ENCODE results near the gene TMEM11.
"Not testable (repeated sequence)": the region's sequence is repeated elsewhere in the genome, so short reads cannot be mapped to it uniquely, and the experiment has no call there.

TMEM11 gene

GRCh38 chr17:21242026-21242697, 28.2 kb upstream of the TMEM11 start:
- DNase-seq, result no peak

DNA sequence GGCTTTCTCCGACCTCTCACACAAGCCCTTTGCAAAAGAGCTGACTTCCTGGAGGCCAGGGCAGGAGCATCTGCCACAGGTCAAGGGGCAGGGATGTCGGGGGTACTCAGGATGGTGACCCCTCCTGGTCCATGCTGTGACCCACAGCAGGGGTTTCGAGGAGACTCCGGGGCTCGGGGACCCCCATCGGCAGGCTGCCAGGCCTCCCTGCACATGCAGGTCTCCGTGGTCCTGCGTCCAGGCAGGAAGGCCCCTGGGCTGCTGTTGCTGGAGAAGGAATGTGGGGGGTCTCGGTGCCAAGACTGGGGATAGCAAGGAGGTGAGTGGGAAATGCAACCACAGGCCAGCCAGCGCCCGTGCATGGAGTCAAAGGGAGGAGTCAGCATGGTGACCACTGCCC, 27.6 kb upstream of the TMEM11 start:
- DNase-seq, result no peak

- no peak for DNase-seq
Measured at GRCh38 chr17:21240369-21241055, 26.6 kb upstream of the TMEM11 start.

GRCh38 chr17:21239680-21240368, 25.9 kb upstream of the TMEM11 start:
- DNase-seq, result peak in 1 of 2 experiments; percentile 11

GRCh38 chr17:21235921-21236320, 22.0 kb upstream of the TMEM11 start:
- DNase-seq, result no peak

- no peak for DNase-seq
Measured at GRCh38 chr17:21233581-21234347, 19.8 kb upstream of the TMEM11 start.

DNA sequence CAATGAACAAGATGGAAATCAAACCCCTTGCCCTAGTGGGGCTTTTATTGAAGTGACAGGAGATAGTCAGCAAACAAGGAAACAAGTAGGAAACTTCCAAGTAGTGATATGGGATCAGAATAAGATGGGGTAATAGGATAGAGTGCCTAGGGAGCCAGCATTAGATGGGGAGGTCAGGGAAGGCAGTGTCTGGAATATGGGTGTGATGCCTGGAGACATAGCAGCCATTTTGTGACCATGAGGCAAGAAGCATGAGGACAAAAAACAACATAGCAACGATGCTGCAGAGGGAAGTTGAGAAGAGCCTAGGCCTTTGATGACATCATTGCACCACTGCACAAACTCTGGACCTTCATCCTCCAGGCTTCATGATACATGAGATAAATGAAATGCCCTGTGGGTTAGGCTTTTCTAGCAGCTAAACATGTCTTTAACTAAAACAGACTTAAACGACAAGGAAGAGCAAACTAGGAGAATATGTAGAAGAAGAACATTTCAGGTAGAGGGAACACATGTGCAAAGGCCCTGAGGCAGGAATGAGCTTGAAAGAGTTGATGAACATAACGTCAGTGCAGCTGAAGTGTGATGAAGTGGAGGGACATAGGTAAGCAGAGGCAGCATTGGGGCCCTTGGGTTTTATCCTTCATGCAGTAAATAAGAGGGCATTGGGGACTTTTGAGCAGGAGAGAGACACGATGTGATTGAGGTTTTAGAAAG, 18.2 kb upstream of the TMEM11 start:
- no peak for DNase-seq

DNA sequence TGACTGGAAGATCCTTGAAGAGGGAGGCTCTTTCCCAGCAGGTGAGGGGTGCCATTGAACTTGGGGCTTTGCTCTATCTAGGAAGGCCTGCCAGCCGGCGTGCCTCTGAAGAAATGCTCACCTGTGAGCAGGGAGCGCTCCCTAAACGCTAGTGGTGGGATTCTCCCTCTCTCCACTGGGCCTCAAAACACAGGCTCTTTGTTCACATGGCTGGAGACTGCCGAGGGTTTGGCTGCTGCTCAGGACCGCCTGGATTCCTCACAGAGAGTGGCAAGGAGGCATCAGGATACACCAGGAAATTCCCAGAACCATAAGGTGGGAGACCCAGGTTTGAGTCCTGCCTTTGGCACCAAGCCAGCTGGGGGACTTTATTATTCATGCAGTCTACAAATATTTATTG, 17.6 kb upstream of the TMEM11 start:
- no peak for DNase-seq

DNA sequence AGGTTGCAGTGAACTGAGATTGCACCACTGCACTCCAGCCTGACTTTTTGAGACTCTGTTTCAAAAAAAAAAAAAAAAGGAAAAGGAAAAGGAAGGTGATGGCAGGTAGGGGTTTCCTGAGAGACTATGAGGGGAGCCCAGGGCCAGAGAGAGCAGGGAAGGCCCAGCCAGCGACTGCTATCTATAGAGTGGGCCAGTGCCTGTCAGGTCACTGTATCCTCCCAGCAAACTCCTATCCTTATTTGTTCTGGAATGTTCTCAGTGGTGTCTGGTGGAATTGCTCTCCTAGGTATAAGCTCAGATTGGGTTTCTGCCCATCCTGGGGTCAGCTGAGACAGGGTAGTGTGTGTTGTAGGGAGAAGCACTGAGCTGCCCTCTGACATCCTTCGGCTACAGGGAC, 14.9 kb upstream of the TMEM11 start:
- DNase-seq, result no peak

- no peak for DNase-seq
Measured at GRCh38 chr17:21228111-21228510, 14.2 kb upstream of the TMEM11 start.

- DNase-seq, result not testable (repeated sequence)
Measured at GRCh38 chr17:21227277-21227676, 13.3 kb upstream of the TMEM11 start.

DNA sequence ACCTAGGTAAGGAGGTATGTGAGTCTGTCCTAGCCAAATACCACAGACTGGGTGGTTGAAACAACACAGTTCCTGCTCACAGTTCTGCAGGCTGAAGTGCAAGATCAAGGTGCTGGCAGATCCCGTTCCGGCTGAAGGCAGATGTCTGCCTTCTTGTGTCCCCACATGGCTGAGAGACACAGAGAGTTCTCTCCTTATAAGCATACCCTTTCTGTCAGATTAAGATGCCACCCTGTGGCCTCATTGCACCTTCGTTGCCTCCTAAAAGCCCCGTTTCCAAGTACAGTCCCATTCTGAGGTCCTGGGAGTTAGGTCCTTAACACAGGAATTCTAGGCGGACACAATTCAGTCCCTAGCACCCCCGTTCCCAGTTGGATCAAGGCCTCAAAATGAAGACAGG, 9.1 kb upstream of the TMEM11 start:
- DNase-seq, result no peak

- no peak for DNase-seq
Measured at GRCh38 chr17:21218831-21219380, 4.9 kb upstream of the TMEM11 start.

- peak in 1 of 2 experiments; percentile 30 for DNase-seq
Measured at GRCh38 chr17:21218101-21218500, 4.1 kb upstream of the TMEM11 start.

GRCh38 chr17:21217346-21217745, 3.4 kb upstream of the TMEM11 start:
- DNase-seq, result no peak

GRCh38 chr17:21215935-21216334, 2.0 kb upstream of the TMEM11 start:
- no peak for DNase-seq

- no peak for DNase-seq
Measured at GRCh38 chr17:21214777-21215541, 998 bp upstream of the TMEM11 start.

- peak in 1 of 2 experiments; percentile 63 for DNase-seq
Measured at GRCh38 chr17:21213638-21214014, 335 bp downstream of the TMEM11 start.

DNA sequence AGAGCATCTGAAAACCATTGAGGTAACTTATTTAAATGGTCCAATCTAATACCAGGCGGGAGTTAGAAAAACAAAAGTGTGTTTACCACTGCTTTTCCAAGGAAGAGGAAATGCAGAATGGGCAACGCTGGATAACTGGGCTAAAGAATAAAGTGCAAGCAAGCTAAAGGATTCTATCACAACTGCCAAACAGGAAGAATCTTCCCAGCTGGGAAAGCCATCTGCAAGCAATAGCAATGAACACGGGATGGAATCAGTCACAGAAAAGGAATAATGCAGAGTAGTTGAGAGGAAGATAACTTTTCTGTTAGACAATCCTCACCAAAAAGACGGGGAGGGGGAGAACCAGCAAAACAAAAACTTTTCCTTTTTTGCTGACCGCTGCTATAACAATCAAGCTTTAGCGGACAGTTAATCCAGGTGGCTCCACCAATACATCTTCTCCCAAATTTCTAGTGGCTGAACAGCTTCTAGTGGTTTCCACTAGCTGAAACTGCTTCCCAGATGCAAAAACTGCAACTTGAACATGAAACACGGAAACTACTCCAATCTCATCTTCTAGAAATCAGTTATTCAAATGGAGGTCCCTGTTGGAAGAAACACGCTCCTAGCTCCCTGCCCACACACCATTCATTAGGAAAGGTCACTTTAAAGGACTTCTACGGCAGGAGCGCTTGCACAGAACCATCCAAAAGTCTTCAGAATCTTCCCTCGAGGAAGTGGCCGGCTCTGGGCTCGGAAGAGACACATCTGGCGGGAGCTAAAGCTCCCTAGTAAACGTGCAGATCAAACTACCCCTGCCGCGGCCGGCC, 929 bp downstream of the TMEM11 start:
- no peak for DNase-seq

DNA sequence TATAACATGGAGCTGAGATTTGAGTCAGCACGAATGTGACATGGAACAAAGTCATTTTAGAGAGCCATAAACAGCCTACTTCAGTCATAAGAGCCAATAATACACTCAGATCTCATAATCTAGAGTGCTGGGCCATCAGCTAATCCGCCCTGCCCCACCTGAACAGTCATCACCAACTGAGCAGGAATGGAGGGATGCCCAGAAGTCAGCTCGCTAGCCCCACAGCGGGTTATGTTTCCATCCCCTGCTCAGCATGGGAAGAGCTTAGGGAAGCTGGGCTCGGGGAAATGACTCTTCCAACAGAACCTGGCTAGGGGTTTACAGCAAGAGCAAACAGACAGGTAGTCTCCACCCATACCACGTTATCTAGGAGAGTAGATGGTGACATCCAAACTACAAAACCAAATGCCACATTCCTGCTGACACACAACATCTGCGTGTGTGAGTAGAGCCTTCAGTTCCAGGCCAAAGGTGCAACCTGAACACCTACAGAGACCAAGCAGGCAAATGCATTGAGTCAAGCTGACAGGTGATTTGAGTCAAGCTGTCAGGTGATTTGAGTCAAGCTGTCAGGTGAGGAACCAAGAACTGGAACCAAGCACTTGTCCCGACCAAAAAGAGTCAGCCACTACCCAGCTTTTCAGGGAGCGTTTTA, 2.0 kb downstream of the TMEM11 start:
- no peak for DNase-seq

Data from SHP77 (cell line).